Erythroblast (primary cell): Measurements from ENCODE around the gene TEAD1.

Experiments
- GATA1 ChIP-seq: IDR thresholded peaks from 2 replicates; pipeline ENCODE4 v1.6.1; 2011; ENCODE audit warnings: low read depth, mild to moderate bottlenecking, control low read depth, low read length, moderate library complexity
- POLR2A ChIP-seq: IDR thresholded peaks from 2 replicates; pipeline ENCODE4 v1.6.1; 2011; ENCODE audit warnings: mild to moderate bottlenecking, low read length

GRCh38 chr11:12810568-12810894 is 136.3 kb downstream of the TEAD1 start:
- TF ChIP-seq POLR2A (no peak), GATA1 (no peak)
